Measurements from ENCODE around the gene CPB1. TPM values are rescaled to one million over a fixed set of nuclear protein-coding genes. Genes with fewer than 3 reads are reported as not detected.

Gene CPB1
- total and polyA plus RNA-seq, 12 donors: 0.29 to 3.2 (median 2.1) TPM; not detected in 4

- 81 to 87% methylated on average over 4 of the region's 4 CpGs for WGBS, 2 donors
- intact Hi-C loops (cut with DNase I): loop anchor here in 4 of 10 donors (10.0 kb wide), 3 partner anchors 79 to 409 kb away; no protein-coding TSS in a partner anchor
- Histone ChIP-seq H3K4me1 (no peaks in the 10 kb centered on the region), H3K27ac (no peak overlapping the region), H3K9me3 (no peaks in the 10 kb centered on the region), H3K27me3 (peaks cover 0 to 25% (median 9%) of the 10 kb centered on the region in 7 donors), H3K36me3 (no peaks in the 10 kb centered on the region), H3K4me3 (no peak overlapping the region)
- ATAC-seq: no peak
- TF ChIP-seq CTCF (IDR thresholded peaks at IDR 0.05): no peak
- no peak for DNase-seq
Observed at GRCh38 chr3:148866261-148866660, 38.6 kb downstream of the CPB1 start.

GRCh38 chr3:148873270-148873927 is 45.8 kb downstream of the CPB1 start:
- ATAC-seq: no peak
- 77 to 80% methylated on average over 9 of the region's 9 CpGs for WGBS, 2 donors
- Histone ChIP-seq H3K9me3 (no peaks in the 10 kb centered on the region), H3K4me1 (no peaks in the 10 kb centered on the region), H3K4me3 (no peak overlapping the region), H3K27ac (no peak overlapping the region), H3K27me3 (peaks cover 0 to 11% (median 0%) of the 10 kb centered on the region in 7 donors), H3K36me3 (no peaks in the 10 kb centered on the region)
- DNase-seq: no peak
- intact Hi-C loops (cut with DNase I): no loop called here
- TF ChIP-seq CTCF (IDR thresholded peaks at IDR 0.05): no peak

- ATAC-seq (no peak), DNase-seq (no peak)
- H3K9me3 ChIP-seq: no peaks in the 10 kb centered on the region
- TF ChIP-seq CTCF (IDR thresholded peaks at IDR 0.05): no peak
- H3K4me3 ChIP-seq: no peak overlapping the region
- H3K4me1 ChIP-seq: no peaks in the 10 kb centered on the region
- H3K27ac ChIP-seq: no peak overlapping the region
- peaks cover 0 to 11% (median 0%) of the 10 kb centered on the region in 7 donors for H3K27me3 ChIP-seq
- no peaks in the 10 kb centered on the region for H3K36me3 ChIP-seq
- intact Hi-C loops (cut with DNase I): no loop called here
- 35 to 38% methylated on average over 1 of the region's 1 CpG for WGBS, 2 donors
Observed at GRCh38 chr3:148873977-148874376, 46.4 kb downstream of the CPB1 start.

GRCh38 chr3:148878095-148878494 is 50.5 kb downstream of the CPB1 start:
- H3K27me3 ChIP-seq: peaks cover 0 to 11% (median 0%) of the 10 kb centered on the region in 7 donors
- H3K4me3 ChIP-seq: no peak overlapping the region
- H3K4me1 ChIP-seq: no peaks in the 10 kb centered on the region
- intact Hi-C loops (cut with DNase I): no loop called here
- DNase-seq: no peak
- no peak for ATAC-seq
- H3K27ac ChIP-seq: no peak overlapping the region
- no peaks in the 10 kb centered on the region for H3K9me3 ChIP-seq
- no peaks in the 10 kb centered on the region for H3K36me3 ChIP-seq
- TF ChIP-seq CTCF (IDR thresholded peaks at IDR 0.05): no peak
